Liver (tissue), 9 donors: ENCODE measurements around the gene DYRK3. TPM values are rescaled to one million over a fixed set of nuclear protein-coding genes. Genes with fewer than 3 reads are reported as not detected.

ENCODE experiments used
- DNase-seq: peaks from one replicate; pipeline ENCODE4 v3.0.0-alpha.2; 2017; ENCODE audit warnings: low spot score
- H3K27ac ChIP-seq, 2 donors: one replicate each; pipeline ENCODE4 v1.7.0; 2013; ENCODE audit warnings: inconsistent platforms in 2 of 2, low read length in 2 of 2, control low read depth in 1 of 2, low read depth in 1 of 2, mild to moderate bottlenecking in 1 of 2
- H3K27me3 ChIP-seq, 4 donors: one replicate each; pipeline versions ENCODE4 v1.6.1 to v1.7.0; 2013; ENCODE audit warnings: low read length in 3 of 4, inconsistent platforms in 1 of 4, mild to moderate bottlenecking in 1 of 4, moderate library complexity in 1 of 4; ENCODE audit not compliant: control insufficient read depth in 4 of 4, insufficient read depth in 4 of 4
- H3K36me3 ChIP-seq, 4 donors: one replicate each; pipeline versions ENCODE4 v1.6.1 to v1.7.0; 2013; ENCODE audit warnings: low read length in 3 of 4, mild to moderate bottlenecking in 3 of 4, low read depth in 1 of 4, moderate library complexity in 1 of 4; ENCODE audit not compliant: control insufficient read depth in 4 of 4, insufficient read depth in 3 of 4
- H3K4me1 ChIP-seq, 4 donors: one replicate each; pipeline versions ENCODE4 v1.6.1 to v1.7.0; 2013; ENCODE audit warnings: low read length in 3 of 4, mild to moderate bottlenecking in 3 of 4, moderate library complexity in 1 of 4; ENCODE audit not compliant: control insufficient read depth in 4 of 4, insufficient read depth in 4 of 4
- H3K4me3 ChIP-seq, 3 donors: one replicate each; pipeline versions ENCODE4 v1.6.1 to v1.7.0; 2013; ENCODE audit warnings: low read length in 3 of 3, control low read depth in 1 of 3, low read depth in 1 of 3, mild to moderate bottlenecking in 1 of 3
- H3K9ac ChIP-seq, 2 donors: one replicate each; pipeline ENCODE4 v1.7.0; 2013; ENCODE audit warnings: low read length in 2 of 2, mild to moderate bottlenecking in 2 of 2, moderate library complexity in 2 of 2, control low read depth in 1 of 2, low read depth in 1 of 2
- H3K9me3 ChIP-seq, 4 donors: one replicate each; pipeline versions ENCODE4 v1.6.1 to v1.7.0; 2013; ENCODE audit warnings: low read length in 3 of 4; ENCODE audit not compliant: control insufficient read depth in 4 of 4
- EGR1 ChIP-seq, 2 donors: IDR thresholded peaks; 2 replicates each; pipeline ENCODE4 v1.6.1; 2016 to 2018; ENCODE audit warnings: antibody characterized with exemption in 2 of 2, low read depth in 2 of 2
- FOXA1 ChIP-seq: IDR thresholded peaks from 2 replicates; pipeline ENCODE4 v1.6.1; 2016; ENCODE audit warnings: antibody characterized with exemption
- FOXA2 ChIP-seq: IDR thresholded peaks from 2 replicates; pipeline ENCODE4 v1.6.1; 2016; ENCODE audit warnings: antibody characterized with exemption
- GABPA ChIP-seq, 2 donors: IDR thresholded peaks in 1 of 2; conservative IDR thresholded peaks in 1 of 2; 2 replicates each; pipeline ENCODE4 v1.6.1; 2016; ENCODE audit warnings: antibody characterized with exemption in 2 of 2, mild to moderate bottlenecking in 1 of 2, moderate library complexity in 1 of 2
- HNF4A ChIP-seq, 2 donors: conservative IDR thresholded peaks; 2 replicates each; pipeline ENCODE4 v1.6.1; 2016; ENCODE audit warnings: antibody characterized with exemption in 2 of 2, mild to moderate bottlenecking in 2 of 2
- HNF4G ChIP-seq: IDR thresholded peaks from 2 replicates; pipeline ENCODE4 v1.6.1; 2016; ENCODE audit warnings: antibody characterized with exemption
- JUND ChIP-seq, 2 donors: IDR thresholded peaks; 2 replicates each; pipeline ENCODE4 v1.6.1; 2016; ENCODE audit warnings: antibody characterized with exemption in 2 of 2
- NR2F2 ChIP-seq: IDR thresholded peaks from 2 replicates; pipeline ENCODE4 v1.6.1; 2016; ENCODE audit warnings: antibody characterized with exemption
- SP1 ChIP-seq: IDR thresholded peaks from 2 replicates; pipeline ENCODE4 v1.6.1; 2018; ENCODE audit warnings: antibody characterized with exemption, mild to moderate bottlenecking
- TAF1 ChIP-seq: conservative IDR thresholded peaks from 2 replicates; pipeline ENCODE4 v1.6.1; 2016; ENCODE audit warnings: antibody characterized with exemption, mild to moderate bottlenecking
- YY1 ChIP-seq: IDR thresholded peaks from 2 replicates; pipeline ENCODE4 v1.6.1; 2016; ENCODE audit warnings: antibody characterized with exemption, mild to moderate bottlenecking
- WGBS: extraction: QIAGEN DNeasy Blood & Tissue Kit; methylation state at CpG from one replicate; pipeline ENCODE4 v1.1.7; 2013; 5-methylcytosine and 5-hydroxymethylcytosine counted together
- polyA plus RNA-seq, 2 donors: library from polyadenylated mRNA; stranded (reverse) in 1 of 2; unstranded in 1 of 2; fragments of 200-250 nt in 1 of 2; fragments of >200 nt in 1 of 2; fragmentation: Nextera tagmentation in 1 of 2; extraction: Ambion mirVana in 1 of 2; gene quantifications; one replicate each; pipeline versions ENCODE4 v1.2.1 to v1.2.3, GENCODE V29; 2013 to 2015
- total RNA-seq, 2 donors: library from RNA; depleted of rRNA; stranded (reverse); fragments of >200 nt; gene quantifications; one replicate each; pipeline ENCODE4 v1.2.3, GENCODE V29; 2014
- TF ChIP-seq, protein P1 (sequence below): IDR thresholded peaks from 2 replicates; pipeline ENCODE4 v1.6.1; 2016; ENCODE audit warnings: antibody characterized with exemption, mild to moderate bottlenecking
- TF ChIP-seq, protein P2 (sequence below): fragments of 150-350 bp; IDR thresholded peaks from 2 replicates; pipeline ENCODE4 v1.5.1; 2017; ENCODE audit warnings: improper control_type of control experiment, low read depth, low read length; ENCODE audit not compliant: missing input control
- TF ChIP-seq, protein P3 (sequence below): IDR thresholded peaks from 2 replicates; pipeline ENCODE4 v1.6.1; 2016; ENCODE audit warnings: antibody characterized with exemption
- TF ChIP-seq, protein P4 (sequence below): IDR thresholded peaks from 2 replicates; pipeline ENCODE4 v1.6.1; 2016; ENCODE audit warnings: antibody characterized with exemption
- TF ChIP-seq, protein P5 (sequence below): IDR thresholded peaks from 2 replicates; pipeline ENCODE4 v1.6.1; 2016; ENCODE audit warnings: antibody characterized with exemption
- donor health status: healthy.
- donor health status: healthy.
- donor health status: healthy.
- donor health status: healthy.
- donor health status: healthy.

The DYRK3 gene
- total and polyA plus RNA-seq, 4 donors, result 1.5 to 41.8 (median 5.0) TPM

DNA sequence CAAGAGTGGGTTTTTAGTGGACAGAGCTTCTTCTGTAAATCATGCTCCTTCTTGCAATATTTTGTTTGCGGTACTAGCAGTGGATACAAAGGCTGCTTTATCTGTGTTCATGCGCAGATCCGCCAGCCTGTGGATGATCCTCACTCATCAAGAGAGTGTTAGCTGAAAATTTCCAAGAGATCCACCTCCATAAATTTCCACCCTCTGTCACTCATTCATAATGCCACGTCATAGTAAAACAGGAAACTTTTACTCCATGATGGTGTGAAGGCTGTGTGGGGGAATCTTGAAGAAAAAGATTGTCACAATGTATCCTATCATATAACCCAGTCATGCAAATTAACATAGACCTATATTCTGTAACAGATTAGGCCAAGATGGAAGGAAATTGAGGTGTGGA is 44.9 kb downstream of the DYRK3 start (continued):
- TF ChIP-seq, protein P1, sequence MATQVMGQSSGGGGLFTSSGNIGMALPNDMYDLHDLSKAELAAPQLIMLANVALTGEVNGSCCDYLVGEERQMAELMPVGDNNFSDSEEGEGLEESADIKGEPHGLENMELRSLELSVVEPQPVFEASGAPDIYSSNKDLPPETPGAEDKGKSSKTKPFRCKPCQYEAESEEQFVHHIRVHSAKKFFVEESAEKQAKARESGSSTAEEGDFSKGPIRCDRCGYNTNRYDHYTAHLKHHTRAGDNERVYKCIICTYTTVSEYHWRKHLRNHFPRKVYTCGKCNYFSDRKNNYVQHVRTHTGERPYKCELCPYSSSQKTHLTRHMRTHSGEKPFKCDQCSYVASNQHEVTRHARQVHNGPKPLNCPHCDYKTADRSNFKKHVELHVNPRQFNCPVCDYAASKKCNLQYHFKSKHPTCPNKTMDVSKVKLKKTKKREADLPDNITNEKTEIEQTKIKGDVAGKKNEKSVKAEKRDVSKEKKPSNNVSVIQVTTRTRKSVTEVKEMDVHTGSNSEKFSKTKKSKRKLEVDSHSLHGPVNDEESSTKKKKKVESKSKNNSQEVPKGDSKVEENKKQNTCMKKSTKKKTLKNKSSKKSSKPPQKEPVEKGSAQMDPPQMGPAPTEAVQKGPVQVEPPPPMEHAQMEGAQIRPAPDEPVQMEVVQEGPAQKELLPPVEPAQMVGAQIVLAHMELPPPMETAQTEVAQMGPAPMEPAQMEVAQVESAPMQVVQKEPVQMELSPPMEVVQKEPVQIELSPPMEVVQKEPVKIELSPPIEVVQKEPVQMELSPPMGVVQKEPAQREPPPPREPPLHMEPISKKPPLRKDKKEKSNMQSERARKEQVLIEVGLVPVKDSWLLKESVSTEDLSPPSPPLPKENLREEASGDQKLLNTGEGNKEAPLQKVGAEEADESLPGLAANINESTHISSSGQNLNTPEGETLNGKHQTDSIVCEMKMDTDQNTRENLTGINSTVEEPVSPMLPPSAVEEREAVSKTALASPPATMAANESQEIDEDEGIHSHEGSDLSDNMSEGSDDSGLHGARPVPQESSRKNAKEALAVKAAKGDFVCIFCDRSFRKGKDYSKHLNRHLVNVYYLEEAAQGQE, result no peak
- TF ChIP-seq GABPA (IDR thresholded peaks at IDR 0.05 in 1 of 2, conservative IDR thresholded peaks at IDR 0.05 in 1 of 2) (no peak), SP1 (no peak), NR2F2 (no peak)
- TF ChIP-seq, protein P2, sequence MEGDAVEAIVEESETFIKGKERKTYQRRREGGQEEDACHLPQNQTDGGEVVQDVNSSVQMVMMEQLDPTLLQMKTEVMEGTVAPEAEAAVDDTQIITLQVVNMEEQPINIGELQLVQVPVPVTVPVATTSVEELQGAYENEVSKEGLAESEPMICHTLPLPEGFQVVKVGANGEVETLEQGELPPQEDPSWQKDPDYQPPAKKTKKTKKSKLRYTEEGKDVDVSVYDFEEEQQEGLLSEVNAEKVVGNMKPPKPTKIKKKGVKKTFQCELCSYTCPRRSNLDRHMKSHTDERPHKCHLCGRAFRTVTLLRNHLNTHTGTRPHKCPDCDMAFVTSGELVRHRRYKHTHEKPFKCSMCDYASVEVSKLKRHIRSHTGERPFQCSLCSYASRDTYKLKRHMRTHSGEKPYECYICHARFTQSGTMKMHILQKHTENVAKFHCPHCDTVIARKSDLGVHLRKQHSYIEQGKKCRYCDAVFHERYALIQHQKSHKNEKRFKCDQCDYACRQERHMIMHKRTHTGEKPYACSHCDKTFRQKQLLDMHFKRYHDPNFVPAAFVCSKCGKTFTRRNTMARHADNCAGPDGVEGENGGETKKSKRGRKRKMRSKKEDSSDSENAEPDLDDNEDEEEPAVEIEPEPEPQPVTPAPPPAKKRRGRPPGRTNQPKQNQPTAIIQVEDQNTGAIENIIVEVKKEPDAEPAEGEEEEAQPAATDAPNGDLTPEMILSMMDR, result no peak

DNA sequence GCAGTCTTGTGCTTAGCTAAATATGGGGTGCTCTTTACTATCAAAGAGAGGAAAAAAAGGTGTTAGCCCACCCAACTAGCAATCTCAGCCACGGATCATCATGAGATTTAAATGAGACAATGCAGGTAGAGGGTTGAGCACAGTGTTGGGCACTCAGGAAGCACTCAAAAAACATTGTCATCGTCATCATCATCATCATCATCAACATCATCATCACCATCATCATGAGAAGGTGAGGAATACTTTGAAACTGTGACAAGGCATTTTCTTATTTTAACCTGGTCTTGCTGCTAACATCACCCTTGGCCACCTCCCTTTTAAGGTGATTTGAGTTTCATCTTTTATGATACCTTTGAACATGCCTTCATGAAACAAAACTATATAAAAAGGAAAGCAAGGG is 46.0 kb downstream of the DYRK3 start:
- WGBS, result 78% methylated on average over 2 of the region's 2 CpGs
- Histone ChIP-seq H3K4me1 (peaks cover 6 to 35% (median 19%) of the 10 kb centered on the region in 4 donors), H3K27ac (no peak overlapping the region), H3K4me3 (no peak overlapping the region), H3K9me3 (no peaks in the 10 kb centered on the region), H3K27me3 (no peaks in the 10 kb centered on the region), H3K36me3 (no peaks in the 10 kb centered on the region), H3K9ac (no peak overlapping the region)
- TF ChIP-seq NR2F2 (no peak), HNF4G (no peak), TAF1 (no peak), YY1 (no peak), FOXA1 (no peak), HNF4A (conservative IDR thresholded peaks at IDR 0.05) (no peak), EGR1 (IDR thresholded peaks at IDR 0.05; ENCODE audit: low read depth in 2 of 2) (no peak), JUND (IDR thresholded peaks at IDR 0.05) (no peak), FOXA2 (no peak), SP1 (no peak)
- TF ChIP-seq, protein P2, result no peak
- TF ChIP-seq, protein P3, sequence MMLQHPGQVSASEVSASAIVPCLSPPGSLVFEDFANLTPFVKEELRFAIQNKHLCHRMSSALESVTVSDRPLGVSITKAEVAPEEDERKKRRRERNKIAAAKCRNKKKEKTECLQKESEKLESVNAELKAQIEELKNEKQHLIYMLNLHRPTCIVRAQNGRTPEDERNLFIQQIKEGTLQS, result no peak
- TF ChIP-seq, protein P4, sequence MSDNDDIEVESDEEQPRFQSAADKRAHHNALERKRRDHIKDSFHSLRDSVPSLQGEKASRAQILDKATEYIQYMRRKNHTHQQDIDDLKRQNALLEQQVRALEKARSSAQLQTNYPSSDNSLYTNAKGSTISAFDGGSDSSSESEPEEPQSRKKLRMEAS, result no peak
- TF ChIP-seq, protein P5, sequence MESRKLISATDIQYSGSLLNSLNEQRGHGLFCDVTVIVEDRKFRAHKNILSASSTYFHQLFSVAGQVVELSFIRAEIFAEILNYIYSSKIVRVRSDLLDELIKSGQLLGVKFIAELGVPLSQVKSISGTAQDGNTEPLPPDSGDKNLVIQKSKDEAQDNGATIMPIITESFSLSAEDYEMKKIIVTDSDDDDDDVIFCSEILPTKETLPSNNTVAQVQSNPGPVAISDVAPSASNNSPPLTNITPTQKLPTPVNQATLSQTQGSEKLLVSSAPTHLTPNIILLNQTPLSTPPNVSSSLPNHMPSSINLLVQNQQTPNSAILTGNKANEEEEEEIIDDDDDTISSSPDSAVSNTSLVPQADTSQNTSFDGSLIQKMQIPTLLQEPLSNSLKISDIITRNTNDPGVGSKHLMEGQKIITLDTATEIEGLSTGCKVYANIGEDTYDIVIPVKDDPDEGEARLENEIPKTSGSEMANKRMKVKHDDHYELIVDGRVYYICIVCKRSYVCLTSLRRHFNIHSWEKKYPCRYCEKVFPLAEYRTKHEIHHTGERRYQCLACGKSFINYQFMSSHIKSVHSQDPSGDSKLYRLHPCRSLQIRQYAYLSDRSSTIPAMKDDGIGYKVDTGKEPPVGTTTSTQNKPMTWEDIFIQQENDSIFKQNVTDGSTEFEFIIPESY, result no peak
- TF ChIP-seq, protein P1, result no peak
- DNase-seq, result no peak
